Amniotic epithelial cell (primary cell): Measurements from ENCODE around the gene B4GALT6.
"Not testable (repeated sequence)": the region's sequence is repeated elsewhere in the genome, so short reads cannot be mapped to it uniquely, and the experiment has no call there.

Experiments
- DNase-seq: peaks from one replicate; pipeline ENCODE4 v3.0.0-alpha.2; 2010; ENCODE audit warnings: low read depth

The B4GALT6 gene

GRCh38 chr18:31684279-31685096 is at the start of gene B4GALT6:
B4GALT6 (minus strand) TSS chr18:31684581; CDS start chr18:31684426, 155 bp downstream.
- peak; percentile 24 for DNase-seq

GRCh38 chr18:31731628-31732027 is 47.2 kb upstream of the B4GALT6 start:
- no peak for DNase-seq

GRCh38 chr18:31729196-31729595 is 44.8 kb upstream of the B4GALT6 start:
- DNase-seq: not testable (repeated sequence)

GRCh38 chr18:31723990-31724711 is 39.8 kb upstream of the B4GALT6 start:
- no peak for DNase-seq

GRCh38 chr18:31723639-31723989 is 39.2 kb upstream of the B4GALT6 start:
- no peak for DNase-seq

GRCh38 chr18:31722369-31722957 is 38.1 kb upstream of the B4GALT6 start:
- DNase-seq: peak; percentile 73

GRCh38 chr18:31721601-31722000 is 37.2 kb upstream of the B4GALT6 start:
- peak; percentile 61 for DNase-seq

- peak; percentile 33 for DNase-seq
Measured at GRCh38 chr18:31720867-31721266, 36.5 kb upstream of the B4GALT6 start.

- DNase-seq: no peak
Measured at GRCh38 chr18:31719363-31720006, 35.1 kb upstream of the B4GALT6 start.

GRCh38 chr18:31718386-31718785 is 34.0 kb upstream of the B4GALT6 start:
- DNase-seq: no peak

GRCh38 chr18:31716362-31716761 is 32.0 kb upstream of the B4GALT6 start:
- no peak for DNase-seq

- DNase-seq: peak; percentile 31
Measured at GRCh38 chr18:31711365-31712172, 27.2 kb upstream of the B4GALT6 start.

GRCh38 chr18:31710826-31711225 is 26.4 kb upstream of the B4GALT6 start:
- DNase-seq: peak; percentile 28

GRCh38 chr18:31707815-31708214 is 23.4 kb upstream of the B4GALT6 start:
- DNase-seq: no peak

- no peak for DNase-seq
Measured at GRCh38 chr18:31702449-31702848, 18.1 kb upstream of the B4GALT6 start.

GRCh38 chr18:31701744-31702143 is 17.4 kb upstream of the B4GALT6 start:
- DNase-seq: no peak

GRCh38 chr18:31700990-31701389 is 16.6 kb upstream of the B4GALT6 start:
- no peak for DNase-seq

GRCh38 chr18:31697351-31698298 is 13.2 kb upstream of the B4GALT6 start:
- DNase-seq: no peak

GRCh38 chr18:31695989-31696388 is 11.6 kb upstream of the B4GALT6 start:
- DNase-seq: no peak

- no peak for DNase-seq
Measured at GRCh38 chr18:31694297-31694696, 9.9 kb upstream of the B4GALT6 start.
